GM10248 (cell line): Measurements from ENCODE around the gene HNF4A.

Experiments
- CTCF ChIA-PET: fragments of 300-600 bp; sonication (Branson Sonifier 250); formaldehyde crosslinking; extraction: SDS; loops from one replicate; lab custom pipeline; 2021; ENCODE audit warnings: antibody characterized with exemption; lab: Yijun Ruan, JAX
- POLR2A ChIA-PET: fragments of 350-650 bp; sonication (Branson Sonifier 250); formaldehyde crosslinking; extraction: SDS; loops from one replicate; lab custom pipeline; 2020; ENCODE audit warnings: antibody characterized with exemption; lab: Yijun Ruan, JAX
- DNase-seq: peaks from one replicate; pipeline ENCODE4 v3.0.0; 2012; ENCODE audit errors: extremely low spot score
- CTCF ChIP-seq: IDR thresholded peaks from 2 replicates; pipeline ENCODE4 v1.5.1; 2012; ENCODE audit warnings: mild to moderate bottlenecking, low read depth; ENCODE audit errors: extremely low read depth, missing control alignments, control extremely low read depth

The HNF4A gene

GRCh38 chr20:44450281-44450889, 94.9 kb downstream of the HNF4A start:
- ChIA-PET POLR2A (no interaction called here), CTCF (interaction anchor here (1.2 to 2.9 kb wide), 3 partner anchors 9 to 160 kb away, joined by 4 to 8 read pairs (median 5); no protein-coding TSS in a partner anchor)
- no peak for DNase-seq
- TF ChIP-seq CTCF = no peak

- CTCF ChIA-PET = interaction anchor here (1.3 to 2.9 kb wide), 2 partner anchors 61 to 159 kb away, joined by 5 to 8 read pairs; no protein-coding TSS in a partner anchor
- DNase-seq = no peak
- no peak for TF ChIP-seq CTCF
- POLR2A ChIA-PET = no interaction called here
These were observed 95.5 kb downstream of the HNF4A start for GRCh38 chr20:44450903-44451450.

GRCh38 chr20:44454306-44454963, 98.9 kb downstream of the HNF4A start:
- CTCF ChIA-PET = interaction anchor here (1.0 to 1.5 kb wide), 2 partner anchors 17 to 28 kb away, joined by 3 to 4 read pairs; no protein-coding TSS in a partner anchor

GRCh38 chr20:44455126-44455525, 99.6 kb downstream of the HNF4A start:
- ChIA-PET POLR2A (no interaction called here), CTCF (no interaction called here)
- no peak for TF ChIP-seq CTCF
- no peak for DNase-seq

More at GRCh38 chr20:44454306-44454963, 98.9 kb downstream of the HNF4A start:
- no peak for DNase-seq
- POLR2A ChIA-PET = no interaction called here
- TF ChIP-seq CTCF = no peak

GRCh38 chr20:44456611-44457010, 101.1 kb downstream of the HNF4A start:
- ChIA-PET POLR2A (no interaction called here), CTCF (interaction anchor here (1.5 kb wide), 1 partner anchor 21 kb away, joined by 3 read pairs; no protein-coding TSS in a partner anchor)
- TF ChIP-seq CTCF = no peak
- DNase-seq = no peak

- DNase-seq = no peak
- ChIA-PET CTCF (interaction anchor here (1.5 kb wide), 1 partner anchor 21 kb away, joined by 3 read pairs; no protein-coding TSS in a partner anchor), POLR2A (no interaction called here)
- TF ChIP-seq CTCF = no peak
These were observed 101.5 kb downstream of the HNF4A start for GRCh38 chr20:44457016-44457415.
